ENCODE results near the gene LEP.

Gene LEP

DNA sequence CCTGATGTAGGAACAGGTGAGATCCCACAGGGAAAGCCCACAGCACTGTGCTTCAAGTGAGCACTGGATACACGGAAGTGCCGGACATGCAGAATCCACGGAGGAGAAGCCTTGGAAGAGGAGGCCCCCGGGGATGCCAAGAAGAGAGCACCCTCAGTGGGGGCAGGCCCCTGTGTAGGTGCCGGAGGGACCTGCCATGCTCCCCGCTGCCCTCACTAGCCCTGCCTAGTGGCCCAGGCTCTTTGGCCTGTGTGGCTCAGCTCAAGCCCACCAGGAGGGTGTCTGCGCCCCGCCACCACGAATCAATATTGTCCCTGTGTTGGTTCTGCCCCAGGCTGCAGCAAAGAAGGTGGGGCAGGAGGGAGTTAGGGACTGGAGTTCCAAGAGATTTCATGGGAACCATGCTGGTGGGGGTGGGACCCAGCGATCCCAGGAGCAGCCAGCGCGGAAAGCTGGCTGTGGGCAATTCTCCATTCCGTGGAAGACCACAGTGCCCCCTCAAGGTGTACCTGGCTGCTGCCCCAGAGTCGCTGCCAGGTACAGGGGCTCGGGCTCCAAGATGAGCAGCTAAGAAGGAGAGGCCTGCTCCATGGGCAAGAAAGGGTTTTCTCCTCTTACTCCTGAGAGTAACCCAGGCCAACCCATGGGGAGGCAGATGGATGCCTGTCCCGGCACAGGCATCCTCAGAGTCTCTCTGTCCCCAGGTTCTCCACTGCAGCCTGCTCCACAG, 34.9 kb upstream of the LEP start:
- TF ChIP-seq CTCF (conservative IDR thresholded peaks at IDR 0.05) (no peak), ZFX (IDR thresholded peaks at IDR 0.05) (no peak)
- H3K27ac ChIP-seq = no peak overlapping the region

DNA sequence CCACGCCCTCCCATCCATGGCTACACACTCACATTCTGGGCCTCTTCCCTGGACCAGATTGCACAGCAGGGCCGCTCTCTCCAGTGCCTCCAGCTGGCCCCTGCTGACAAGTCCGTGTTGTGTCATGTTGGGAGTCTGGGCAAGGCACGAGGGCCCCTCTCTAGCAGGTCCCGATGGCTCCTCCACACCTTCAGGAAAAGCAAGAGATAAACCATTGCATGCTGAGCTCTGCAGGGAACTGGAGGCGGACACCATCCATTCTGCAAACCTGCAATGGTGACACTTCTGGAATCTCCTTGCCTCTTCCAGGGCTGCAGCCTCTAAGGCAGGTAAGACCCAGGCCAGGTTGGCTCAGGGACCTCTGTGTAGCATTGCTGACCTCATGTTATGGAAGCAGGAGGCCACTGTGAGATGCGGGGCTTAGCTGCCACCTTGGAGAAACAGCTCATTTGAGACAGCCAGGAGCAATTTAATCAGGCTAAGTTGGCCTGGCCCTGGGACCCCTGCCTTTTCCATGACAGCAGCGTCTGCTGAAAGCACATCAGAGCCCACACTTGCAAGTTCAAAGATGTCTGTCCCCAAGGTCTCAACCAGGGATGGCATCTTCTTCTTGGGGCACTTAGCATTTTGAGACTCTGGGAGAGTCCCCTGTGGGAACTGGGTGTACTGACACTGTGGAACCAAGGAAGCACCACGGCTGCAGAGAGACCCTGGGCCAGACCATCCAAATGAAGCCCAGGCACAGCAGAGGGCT, 34.2 kb upstream of the LEP start:
- TF ChIP-seq ZFX (IDR thresholded peaks at IDR 0.05) (no peak), CTCF (conservative IDR thresholded peaks at IDR 0.05) (no peak)
- H3K27ac ChIP-seq = no peak overlapping the region

- TF ChIP-seq ZFX (IDR thresholded peaks at IDR 0.05) = no peak
- no peak for TF ChIP-seq CTCF (conservative IDR thresholded peaks at IDR 0.05)
- no peak overlapping the region for H3K27ac ChIP-seq
These were observed 33.5 kb upstream of the LEP start for GRCh38 chr7:128207609-128208008.

DNA sequence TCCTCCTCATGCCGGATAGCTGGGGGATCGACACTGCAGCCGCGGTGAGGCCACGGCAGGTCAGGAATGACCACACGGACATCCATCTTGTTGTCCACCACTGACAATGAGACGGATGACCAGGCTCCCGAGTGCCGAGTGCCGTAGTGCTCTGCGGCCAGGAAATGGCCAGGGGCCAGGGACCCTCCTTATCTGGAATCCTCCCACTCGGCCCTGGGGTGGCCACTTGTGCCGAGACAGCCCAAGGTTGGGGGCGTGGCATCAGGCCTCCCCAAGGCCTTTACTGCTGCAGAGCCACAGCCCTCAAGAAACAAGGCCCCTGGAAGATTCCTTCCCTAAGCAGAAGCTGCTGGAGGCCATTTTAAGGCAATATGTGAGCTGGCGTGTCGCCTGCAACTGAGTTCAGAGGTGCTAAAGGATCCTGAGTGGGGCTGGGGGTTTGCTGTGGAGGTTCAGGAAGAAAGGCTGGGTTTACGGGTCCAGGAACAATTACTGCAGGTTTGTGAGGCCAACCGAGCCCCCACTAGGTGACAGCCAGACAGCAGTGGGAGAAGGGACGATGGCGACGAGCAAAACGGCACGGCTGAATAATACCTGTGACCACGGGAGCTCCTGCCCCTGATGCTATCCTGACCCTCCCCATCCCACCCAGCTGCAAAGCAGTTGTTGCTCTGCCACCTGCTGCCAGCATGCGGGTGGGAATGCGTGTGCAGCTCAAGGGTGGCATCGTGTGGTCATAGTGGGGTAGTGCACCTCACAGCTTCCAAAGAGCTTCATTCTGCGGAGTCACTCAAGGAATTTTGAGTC, 31.6 kb upstream of the LEP start:
- H3K27ac ChIP-seq = no peak overlapping the region
- TF ChIP-seq CTCF (conservative IDR thresholded peaks at IDR 0.05) (peak; percentile 99), ZFX (IDR thresholded peaks at IDR 0.05) (no peak)

DNA sequence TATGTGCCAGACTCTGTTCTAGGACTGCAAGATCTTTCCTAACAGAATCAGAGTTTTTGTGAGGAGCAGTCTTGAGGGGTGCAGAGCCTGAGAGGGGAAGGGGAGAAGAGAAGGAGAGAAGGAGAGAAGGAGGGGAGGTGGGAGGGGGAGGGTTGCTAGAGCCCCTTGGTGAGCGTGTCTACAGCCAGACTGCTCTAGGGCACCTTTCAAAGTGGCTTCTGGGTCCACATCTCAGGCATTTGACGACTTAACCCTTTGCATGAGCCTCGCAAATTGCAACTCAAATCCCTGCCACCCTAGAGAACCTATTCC, 31.1 kb upstream of the LEP start:
- H3K27ac ChIP-seq = no peak overlapping the region
- TF ChIP-seq CTCF (conservative IDR thresholded peaks at IDR 0.05) (no peak; the same call in none of the 2 replicates), ZFX (IDR thresholded peaks at IDR 0.05) (no peak)

GRCh38 chr7:128210590-128211570, 30.2 kb upstream of the LEP start:
- TF ChIP-seq ZFX (IDR thresholded peaks at IDR 0.05) = no peak
- no peak for TF ChIP-seq CTCF (conservative IDR thresholded peaks at IDR 0.05)
- no peak overlapping the region for H3K27ac ChIP-seq

Measured in C4-2B (cell line).